GM18861 (cell line): Measurements from ENCODE around the gene RBM20.
"Not testable (repeated sequence)": the region's sequence is repeated elsewhere in the genome, so short reads cannot be mapped to it uniquely, and the experiment has no call there.

Experiments used
- ATAC-seq: cut with Tn5 transposase; IDR thresholded peaks from one replicate; pipeline ENCODE4 v1.9.1; 2021; ENCODE audit not compliant: unreplicated experiment

RBM20 gene

DNA sequence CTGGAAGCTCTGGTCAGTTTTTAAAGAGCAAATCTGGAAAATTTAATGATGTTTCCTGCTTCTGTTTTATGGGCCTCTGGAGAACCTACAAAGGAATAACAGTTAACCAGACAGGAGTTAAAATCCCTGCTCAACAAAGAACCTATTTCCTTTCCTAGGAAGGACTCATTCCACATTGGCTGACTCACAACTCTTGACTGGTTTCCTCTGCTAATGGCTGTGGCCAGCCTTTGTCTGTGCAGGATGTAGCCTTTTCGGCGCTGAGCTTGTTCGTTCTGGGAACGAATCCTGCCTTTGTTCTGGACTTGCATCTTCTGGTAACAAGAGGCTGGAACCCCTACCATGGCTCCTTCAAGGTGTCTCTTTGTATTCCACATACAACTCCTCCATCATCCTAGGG is 114.8 kb downstream of the RBM20 start:
- no peak for ATAC-seq

DNA sequence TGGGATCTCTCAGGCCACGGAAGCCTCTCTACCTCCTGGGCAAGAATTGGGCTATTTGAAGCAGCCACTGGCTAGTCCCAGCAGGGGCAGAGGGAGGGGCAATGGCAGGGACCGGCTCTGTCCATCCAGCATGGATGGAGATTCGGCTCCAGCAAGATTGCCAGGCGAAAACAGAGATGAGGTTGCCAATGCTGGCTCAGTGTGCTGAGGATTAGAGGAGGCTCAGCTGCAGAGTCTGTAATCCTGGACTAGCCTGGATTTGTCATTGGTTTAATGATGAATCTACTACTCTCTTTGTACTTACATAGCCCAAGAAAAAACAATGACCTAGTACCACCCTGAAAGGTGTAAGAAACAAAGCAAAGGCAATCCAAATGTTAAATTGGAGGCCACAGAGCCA is 115.4 kb downstream of the RBM20 start:
- ATAC-seq: no peak

DNA sequence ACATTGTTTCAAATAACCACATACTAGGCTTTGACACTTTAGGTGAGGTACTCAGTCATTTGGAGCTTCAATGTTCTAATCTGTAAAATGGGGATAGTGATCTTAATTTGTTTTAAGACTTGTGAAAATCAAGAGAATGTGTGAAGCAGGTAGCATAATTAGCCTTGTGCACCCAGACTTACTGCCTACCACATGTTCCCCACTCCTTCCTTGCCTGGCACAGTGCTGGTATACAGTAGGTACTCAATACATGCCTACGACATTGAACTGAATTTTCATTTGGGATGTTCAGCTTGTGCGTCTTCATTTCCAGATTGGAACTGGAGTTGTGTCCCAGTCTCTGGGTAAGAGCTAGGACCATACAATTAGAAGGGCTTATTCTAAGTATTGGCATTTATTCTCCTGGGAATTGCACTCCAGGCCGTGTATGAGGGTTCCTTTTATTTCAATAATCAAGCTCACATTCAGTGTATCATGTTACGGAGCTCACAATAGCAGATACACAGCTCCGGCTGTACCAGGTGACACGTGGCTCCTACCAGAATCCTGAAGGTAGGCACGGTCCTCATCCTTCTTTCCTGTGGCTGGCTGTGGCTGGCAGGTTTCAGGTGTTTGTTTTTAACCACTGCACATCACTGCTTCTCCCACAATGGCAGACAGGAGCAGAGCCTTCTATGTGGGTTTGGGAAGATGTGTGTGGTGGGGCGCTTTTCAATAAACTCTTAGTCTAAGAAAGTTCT is 118.1 kb downstream of the RBM20 start:
- no peak for ATAC-seq

DNA sequence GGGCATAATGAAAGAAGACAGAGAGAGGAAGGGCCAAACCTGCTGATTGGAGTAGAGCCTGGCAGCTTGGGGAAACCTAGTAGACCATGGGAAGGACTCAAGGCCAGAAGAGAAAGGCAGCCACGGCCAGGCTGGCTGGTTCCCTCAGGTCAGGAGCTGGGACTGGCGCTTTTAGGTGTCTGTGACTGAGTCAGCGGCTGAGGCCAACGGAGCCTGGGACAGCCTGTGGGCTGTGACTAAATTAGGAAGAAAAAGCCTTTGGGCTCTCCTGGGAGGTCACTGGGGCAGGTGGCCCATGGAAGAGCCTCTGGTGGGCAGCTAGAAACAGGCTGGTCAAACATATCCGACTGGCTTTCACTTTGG is 118.7 kb downstream of the RBM20 start:
- no peak for ATAC-seq

DNA sequence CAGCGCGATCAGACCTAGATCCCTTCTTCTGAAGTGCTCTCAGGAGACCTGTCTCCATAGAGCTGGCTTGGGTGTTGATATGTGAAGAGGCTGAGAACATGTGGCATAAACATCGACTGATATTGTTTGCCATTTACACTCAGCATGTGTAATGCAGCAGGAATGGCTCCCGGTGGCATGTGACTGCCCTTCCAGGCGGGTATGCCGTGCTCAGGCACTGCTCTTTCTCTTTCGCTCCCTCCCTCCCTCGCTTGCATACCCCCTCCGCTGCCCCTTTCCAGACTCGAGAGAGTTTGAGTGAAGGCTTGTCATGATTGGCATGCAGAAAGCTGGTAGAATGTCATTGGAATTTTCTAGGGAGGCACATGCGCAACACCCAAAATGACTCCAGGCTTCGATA is 120.2 kb downstream of the RBM20 start:
- no peak for ATAC-seq

DNA sequence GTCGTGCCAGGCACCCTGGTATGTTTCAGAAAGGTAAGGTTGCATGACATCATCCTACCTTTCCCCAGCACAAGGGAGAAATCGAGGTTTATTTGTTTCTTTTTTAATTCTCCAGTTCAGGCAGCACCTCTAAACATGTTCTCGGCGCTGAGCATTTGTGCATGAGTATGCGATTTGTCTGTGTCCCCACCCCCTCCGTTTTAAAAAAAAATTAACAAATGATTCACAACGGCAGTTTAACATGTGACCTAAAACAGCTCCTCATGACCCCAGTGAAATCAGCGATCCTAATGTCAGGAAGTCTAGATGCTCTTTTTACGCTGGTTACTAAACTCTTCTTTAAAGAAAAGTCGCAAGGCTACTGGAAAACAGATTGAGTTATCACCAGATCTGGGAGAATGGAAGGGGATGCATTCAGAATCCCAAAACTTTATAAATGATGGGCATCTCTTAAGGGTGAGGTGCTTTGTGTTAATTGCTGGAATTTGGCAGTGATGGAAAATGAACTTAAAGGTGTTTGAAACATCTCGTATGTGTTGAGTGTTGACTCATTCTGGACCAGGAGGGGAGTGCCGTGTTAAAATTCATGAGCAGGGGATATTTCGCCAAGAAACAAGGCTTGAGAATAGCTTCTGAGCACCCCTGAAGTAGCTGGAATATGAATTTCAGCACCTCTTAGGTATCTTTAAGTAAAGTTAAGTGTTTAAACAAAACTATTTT is 120.8 kb downstream of the RBM20 start:
- no peak for ATAC-seq

DNA sequence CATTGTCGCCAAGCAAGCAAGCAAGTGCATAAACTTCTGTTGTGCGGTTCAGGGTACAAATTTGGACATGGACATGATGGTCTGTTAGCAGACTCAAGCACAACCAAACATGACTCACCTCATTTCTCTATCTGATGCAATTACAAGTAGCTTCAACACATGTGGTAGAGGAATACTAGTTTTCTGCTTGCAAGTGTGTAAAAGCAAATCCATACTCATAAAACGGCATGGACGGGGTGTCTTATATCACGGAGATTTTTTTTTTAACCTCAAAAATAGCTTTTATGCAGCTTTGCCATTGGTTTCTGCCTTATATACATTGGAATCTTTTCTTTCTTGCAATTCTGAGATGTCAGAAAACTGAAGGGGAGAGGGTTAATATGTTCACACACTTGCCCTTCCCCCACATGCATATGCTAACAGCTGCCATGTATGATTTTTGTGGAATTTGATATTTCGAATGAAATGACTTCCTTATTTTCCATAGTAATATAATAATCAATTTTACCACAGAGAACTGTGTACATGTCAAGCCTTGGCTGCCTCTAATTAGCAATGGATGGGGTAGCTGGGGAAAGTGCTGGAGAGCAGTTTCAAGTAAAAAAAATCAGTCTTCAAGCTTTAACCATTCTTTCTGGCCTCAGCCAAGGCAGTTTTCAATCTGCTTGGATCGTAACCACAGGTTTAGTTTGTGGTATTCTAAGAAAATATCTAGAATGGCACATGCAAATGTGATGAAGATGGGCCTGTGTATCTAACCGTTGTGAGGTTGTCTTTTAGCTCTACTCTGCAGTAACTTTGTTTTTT is 121.6 kb downstream of the RBM20 start:
- ATAC-seq: no peak

DNA sequence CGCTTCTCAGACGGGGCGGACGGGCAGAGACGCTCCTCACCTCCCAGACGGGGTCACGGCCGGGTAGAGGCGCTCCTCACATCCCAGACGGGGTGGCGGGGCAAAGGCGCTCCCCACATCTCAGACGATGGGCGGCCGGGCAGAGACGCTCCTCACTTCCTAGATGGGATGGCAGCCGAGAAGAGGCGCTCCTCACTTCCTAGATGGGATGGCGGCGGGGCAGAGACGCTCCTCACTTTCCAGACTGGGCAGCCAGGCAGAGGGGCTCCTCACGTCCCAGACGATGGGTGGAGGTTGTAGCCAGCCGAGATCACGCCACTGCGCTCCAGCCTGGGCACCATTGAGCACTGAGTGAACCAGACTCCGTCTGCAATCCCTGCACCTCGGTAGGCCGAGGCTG is 123.5 kb downstream of the RBM20 start:
- not testable (repeated sequence) for ATAC-seq

DNA sequence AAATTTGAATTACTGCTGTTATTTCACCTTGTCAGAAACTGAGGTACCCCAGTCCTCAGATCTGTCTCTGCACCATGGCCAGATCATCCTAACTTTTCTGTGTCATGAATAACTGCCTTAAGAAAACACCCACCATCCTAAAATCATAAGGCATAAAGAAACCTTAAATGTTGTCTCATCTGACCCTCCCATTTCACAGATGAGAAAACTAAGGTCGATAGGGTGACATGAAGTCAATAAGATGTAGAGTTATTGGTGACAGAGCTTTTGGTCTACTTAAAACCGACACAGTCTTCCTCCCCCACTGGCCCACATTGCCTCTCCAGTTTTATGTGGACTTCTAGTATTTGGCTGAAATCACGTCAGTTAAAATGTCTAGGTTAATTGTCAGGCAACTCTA is 126.1 kb downstream of the RBM20 start:
- no peak for ATAC-seq

DNA sequence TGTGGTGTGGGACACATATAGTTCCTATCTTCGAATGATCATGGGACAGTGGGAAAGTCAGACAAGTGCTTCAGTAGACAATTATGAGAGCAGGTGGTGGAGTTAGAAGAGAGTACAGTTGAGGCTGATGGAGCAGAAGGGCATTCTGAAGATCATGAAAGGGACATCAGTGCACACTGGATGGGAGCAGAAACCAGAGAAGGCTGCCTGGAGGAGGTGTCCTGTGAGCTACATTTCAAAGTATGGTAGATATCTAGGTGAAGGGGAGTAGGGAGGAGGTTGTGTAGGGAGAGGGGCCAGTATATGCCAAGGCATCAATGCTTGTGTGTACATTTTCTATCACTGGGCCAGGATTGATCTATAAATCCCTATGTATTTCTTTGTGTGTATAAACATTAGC is 127.3 kb downstream of the RBM20 start:
- ATAC-seq: no peak

DNA sequence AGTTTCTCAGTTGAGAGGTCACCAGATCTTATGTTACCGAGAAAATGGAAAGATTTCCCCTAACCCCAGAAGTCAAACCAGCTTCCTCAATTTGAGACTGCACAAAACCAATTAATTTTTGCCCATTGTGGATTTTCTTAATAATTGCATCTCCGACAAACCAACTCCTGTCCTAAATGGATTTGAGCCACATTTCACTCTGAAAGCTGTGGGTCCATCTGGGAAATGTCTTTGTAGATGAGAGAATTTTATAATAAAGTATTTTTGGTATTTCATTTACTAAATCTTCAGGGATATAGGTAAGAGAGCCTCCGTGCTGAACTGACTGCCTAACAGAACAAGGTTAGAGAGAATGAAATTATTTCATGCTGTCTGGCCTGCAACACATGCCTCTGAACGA is 127.9 kb downstream of the RBM20 start:
- no peak for ATAC-seq

DNA sequence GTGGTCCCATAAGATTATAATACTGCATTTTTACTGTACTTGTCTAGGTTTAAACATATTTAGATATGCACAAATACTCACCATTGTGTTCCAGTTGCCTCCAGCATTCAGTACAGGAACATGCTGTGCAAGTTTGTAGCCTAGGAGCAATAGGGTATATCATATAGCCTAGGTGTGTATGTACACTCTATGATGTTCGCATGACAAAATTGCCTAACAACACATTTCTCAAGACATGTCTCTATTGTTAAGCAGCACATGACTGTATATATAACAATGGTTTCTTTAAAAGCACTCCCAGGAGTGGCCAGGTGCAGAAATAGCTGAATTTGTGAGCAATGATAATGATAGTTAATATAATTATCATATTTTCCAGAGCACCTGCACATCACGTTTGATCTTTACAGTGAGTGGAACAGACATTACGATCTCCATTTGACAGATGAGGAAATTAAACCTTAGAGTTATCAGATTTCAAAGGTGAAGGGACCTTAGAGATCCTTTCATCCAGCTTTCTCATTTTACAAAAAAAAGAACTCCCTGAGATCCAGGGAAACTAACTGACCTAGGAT is 128.4 kb downstream of the RBM20 start:
- no peak for ATAC-seq

DNA sequence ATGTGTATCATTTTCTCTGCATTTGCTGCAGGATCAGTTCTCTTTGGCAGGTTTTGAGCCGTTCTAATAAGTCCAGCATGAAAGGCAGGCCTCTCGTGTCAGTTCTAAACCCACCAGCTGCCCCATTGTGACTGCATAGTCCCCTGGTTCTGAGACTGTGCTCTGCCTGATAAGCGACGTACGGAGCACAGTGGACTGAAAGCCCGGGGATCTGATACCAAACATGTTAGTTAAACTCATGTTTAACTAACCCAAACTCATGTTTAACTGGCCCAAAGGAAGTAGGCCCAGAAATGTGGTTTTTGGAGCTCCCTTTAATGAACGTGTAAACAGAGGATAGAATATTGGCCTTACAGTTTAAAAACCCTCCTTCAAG is 129.5 kb downstream of the RBM20 start:
- no peak for ATAC-seq

DNA sequence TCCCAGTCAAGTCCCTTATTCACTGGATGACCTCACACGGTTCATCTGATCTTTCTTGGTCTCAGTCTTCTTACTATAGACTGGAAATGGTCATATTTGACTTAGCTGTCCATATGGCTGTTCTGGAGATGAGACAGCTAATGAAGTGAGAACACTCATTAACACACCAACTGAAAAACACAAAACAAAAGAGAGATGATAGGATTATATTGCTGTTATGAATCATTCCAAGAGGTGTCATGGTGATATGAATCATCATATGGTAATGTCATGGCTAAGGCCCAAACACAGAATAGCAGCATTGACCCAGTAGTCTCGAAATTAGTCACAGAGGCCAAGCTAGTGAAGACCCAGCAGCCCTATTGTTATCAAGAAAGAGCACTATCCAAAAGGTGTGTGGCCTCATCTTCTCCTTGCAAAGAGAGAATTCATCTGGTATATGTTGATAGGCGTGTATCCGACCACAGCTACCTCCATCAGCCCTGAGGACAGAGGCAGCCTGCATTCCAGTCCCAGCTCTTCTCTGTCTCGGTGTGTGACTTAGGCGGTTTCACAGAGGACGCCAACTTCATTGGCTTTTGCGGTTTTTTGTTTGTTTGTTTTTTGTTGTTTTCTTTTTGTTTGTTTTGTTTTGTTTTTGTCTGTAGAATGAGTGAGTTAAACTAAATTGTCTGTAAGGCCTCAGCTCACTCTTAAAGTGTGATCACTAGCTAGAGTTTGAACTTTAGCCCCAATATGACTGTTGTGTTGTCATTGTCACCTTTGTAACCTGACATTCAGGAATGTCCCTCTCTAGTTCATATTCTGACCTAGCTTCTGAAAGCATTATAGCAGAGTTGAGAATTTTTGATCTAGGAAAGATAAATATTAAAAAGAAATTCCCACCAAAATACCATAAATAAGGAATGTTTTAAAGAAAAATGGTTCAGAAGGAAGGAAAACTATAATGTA is 130.2 kb downstream of the RBM20 start:
- peak; percentile 97 for ATAC-seq

DNA sequence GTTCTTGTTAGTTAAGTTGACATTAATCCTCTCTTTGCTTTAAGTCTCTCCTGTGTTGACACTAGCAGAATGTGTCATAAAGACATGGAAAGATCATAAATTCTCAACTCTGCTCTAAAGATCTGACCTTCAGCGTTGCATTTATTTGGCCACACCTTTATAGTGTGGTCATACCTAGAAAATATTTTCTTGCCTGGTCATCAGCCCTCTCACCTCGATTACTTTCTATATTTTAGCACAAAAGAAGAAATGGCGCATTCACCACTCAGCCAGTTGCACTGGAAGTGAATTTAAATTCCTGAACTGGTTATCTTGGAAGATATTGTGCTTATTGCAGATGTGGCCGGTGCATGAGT is 130.9 kb downstream of the RBM20 start:
- no peak for ATAC-seq

DNA sequence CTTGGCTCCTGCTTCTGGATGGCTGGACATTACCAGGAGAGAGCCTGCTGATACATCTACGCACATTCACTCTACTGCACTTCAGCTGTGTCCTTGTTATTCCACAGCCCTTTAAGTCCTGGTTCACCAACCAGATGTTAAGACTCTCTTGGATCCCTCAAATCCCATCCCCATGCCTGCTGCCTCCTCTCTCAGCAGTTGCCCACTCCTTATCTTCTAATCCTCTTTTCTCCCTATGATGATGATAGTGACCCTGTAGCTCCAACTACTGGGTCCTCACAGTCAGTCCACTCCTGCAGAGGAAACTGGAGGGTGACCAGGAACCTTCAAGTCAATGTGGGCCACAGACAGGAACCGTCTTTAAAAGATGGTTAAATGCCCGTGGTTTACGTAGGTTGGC is 131.3 kb downstream of the RBM20 start:
- no peak for ATAC-seq

DNA sequence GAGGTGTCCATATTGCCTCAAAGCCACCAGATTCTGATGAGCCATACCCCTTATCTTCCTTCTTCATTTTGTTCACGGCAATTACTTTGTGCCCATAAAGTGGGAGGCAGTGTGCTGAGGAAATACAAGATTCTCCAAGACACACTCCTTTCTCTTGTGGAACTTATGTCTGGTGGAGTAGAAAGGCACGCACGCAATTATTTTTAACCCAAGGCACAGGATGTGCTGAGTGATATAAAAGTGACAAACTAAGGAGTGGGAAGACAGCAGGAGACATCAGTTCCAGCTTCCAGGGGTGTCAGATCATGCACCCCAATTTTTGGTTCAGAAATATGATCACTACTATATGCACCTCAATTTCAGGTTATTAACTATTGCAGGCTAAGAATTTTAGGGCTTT is 132.9 kb downstream of the RBM20 start:
- ATAC-seq: no peak

DNA sequence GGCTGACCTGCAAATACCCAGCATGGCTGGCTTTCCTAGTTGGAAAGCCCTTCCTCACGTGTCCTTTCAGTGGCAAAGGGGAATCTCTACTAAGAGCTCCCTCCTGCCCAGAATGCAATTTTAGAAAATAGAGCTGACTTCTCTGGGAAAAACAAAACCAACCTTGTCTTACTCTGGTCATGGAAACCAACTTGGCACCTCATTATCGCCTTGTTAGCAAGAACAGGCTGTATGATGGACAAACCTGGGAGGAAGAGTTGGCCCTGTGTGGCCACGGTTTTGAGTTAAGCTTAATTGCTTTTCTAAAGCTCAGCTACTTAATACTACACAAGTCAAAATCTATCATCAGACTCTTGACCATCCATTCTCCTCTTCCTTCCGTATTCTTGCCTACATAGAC is 133.5 kb downstream of the RBM20 start:
- ATAC-seq: no peak

DNA sequence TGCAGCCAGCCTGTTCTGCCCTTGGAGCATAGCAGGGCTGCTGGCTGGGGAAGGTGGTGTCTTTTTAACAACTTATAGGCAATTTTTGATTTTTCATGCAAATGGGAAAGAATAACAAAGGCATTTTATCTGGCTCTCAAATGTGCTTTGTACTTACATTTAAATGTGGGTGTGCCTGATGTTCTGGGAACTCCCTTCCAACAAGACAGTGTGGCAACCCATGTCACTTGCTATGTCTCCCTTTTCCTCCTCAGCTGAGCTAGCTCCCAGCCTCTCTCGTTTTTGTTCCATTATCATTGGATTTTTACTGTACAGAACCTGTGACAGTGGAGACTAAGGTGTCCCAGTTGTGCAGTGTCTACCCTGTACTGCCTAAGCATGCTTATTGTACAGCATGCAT is 134.1 kb downstream of the RBM20 start:
- no peak for ATAC-seq

DNA sequence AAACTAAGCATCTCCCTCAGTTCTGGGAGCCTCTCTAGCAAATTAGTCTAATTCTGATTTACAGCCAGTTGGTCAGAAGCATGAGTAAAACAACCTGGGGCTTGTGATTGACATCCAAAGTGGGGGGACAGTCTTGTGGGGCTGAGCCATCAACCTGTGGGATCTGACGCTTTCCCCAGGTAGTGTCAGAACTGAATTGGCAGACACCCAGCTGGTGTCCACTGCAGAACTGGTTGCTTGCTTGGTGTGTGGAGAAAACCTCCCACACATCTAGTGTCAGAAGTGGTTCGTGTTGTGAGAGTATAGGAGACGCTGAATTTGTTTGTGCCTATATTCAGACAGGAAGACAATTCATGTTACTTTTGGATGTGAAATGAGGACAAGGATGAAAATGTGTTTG is 135.4 kb downstream of the RBM20 start:
- ATAC-seq: no peak

DNA sequence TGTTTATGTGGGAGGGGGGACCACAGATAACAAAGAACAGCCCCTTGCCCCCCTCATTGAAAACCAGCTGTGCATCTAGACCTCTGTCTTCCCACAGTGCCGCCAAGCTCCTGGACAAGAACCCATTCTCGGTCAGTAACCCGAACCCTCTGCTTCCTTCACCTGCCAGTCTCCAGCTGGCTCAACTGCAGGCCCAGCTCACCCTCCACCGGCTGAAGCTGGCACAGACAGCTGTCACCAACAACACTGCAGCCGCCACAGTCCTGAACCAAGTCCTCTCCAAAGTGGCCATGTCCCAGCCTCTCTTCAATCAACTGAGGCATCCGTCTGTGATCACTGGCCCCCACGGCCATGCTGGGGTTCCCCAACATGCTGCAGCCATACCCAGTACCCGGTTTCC is 136.6 kb downstream of the RBM20 start:
- no peak for ATAC-seq
